Measurements from ENCODE around the gene ATG2B.

- no peak for TF ChIP-seq CTCF (IDR thresholded peaks at IDR 0.05; ENCODE audit: low read depth, low read length)
- no peak for TF ChIP-seq EZH2phosphoT487 (IDR thresholded peaks at IDR 0.05; ENCODE audit: low read depth)
Measured at GRCh38 chr14:96410119-96410518, 47.0 kb upstream of the ATG2B start.
